ENCODE results near the gene SNCB. TPM values are rescaled to one million over a fixed set of nuclear protein-coding genes. Genes with fewer than 3 reads are reported as not detected.

SNCB gene
- total and polyA plus RNA-seq, 2 of the 8 experiments (the other 6 are each of a cell fraction or from before 2014, with no cell fraction given), result 4.2 to 5.9 TPM

- no peak overlapping the region for H2AFZ ChIP-seq (ENCODE audit: low read length)
- H3K9me3 ChIP-seq (ENCODE audit: insufficient read depth in 2 of 2, low read depth in 1 of 2, low read length in 1 of 2), result no peaks in the 10 kb centered on the region
- no peak overlapping the region for H3K4me3 ChIP-seq (ENCODE audit: extremely low read depth in 1 of 4, insufficient read depth in 2 of 4, low read depth in 3 of 4, low read length in 4 of 4)
- DNase-seq (ENCODE audit: low read depth in 1 of 2, low spot score in 2 of 2) (no peak), FAIRE-seq (no peak)
- ChIA-PET POLR2A (ENCODE audit: partially characterized antibody) (interaction anchor here (1.0 to 1.9 kb wide), 2 partner anchors 19 to 21 kb away, joined by 3 to 5 read pairs; no protein-coding TSS in a partner anchor), CTCF (ENCODE audit: partially characterized antibody) (interaction anchor here (1.0 to 35.1 kb wide), 9 partner anchors 9 to 216 kb away, joined by 3 to 859 read pairs (median 4); no protein-coding TSS in a partner anchor)
- no peak overlapping the region for H3K18ac ChIP-seq (ENCODE audit: extremely low read depth, low read length)
- no peak overlapping the region for H2BK20ac ChIP-seq (ENCODE audit: low read length)
- no peak overlapping the region for H3K14ac ChIP-seq (ENCODE audit: insufficient read length)
- H3K23ac ChIP-seq (ENCODE audit: insufficient read length), result no peak overlapping the region
- TF ChIP-seq CTCF (IDR thresholded peaks at IDR 0.05; ENCODE audit: control extremely low read depth in 1 of 3, insufficient read depth in 1 of 3, low read depth in 1 of 3, low read length in 3 of 3) (peak in 2 of 3 experiments; percentile 21 to 28; a peak in 2 of 4 replicates), TAF7 (optimal IDR thresholded peaks at IDR 0.05; ENCODE audit: borderline replicate concordance, low read depth, low read length) (no peak), RAD21 (IDR thresholded peaks at IDR 0.05 in 1 of 2, conservative IDR thresholded peaks at IDR 0.05 in 1 of 2; ENCODE audit: low read depth in 2 of 2, low read length in 2 of 2) (peak in 1 of 2 experiments; percentile 33; a peak in 1 of 4 replicates)
- H3K23me2 ChIP-seq (ENCODE audit: low read depth, low read length), result no peaks in the 10 kb centered on the region
- no peak overlapping the region for H3K27ac ChIP-seq (ENCODE audit: low read depth, low read length)
- H3K9ac ChIP-seq (replicated peaks in 1 of 4; ENCODE audit: extremely low read depth in 1 of 4, low read depth in 3 of 4, low read length in 3 of 4), result no peak overlapping the region
- H3K56ac ChIP-seq (replicated peaks; ENCODE audit: insufficient read length, low read depth, low read length), result no peak overlapping the region
- WGBS, 2 experiments (ENCODE audit: extremely low coverage in 1 of 2, insufficient coverage in 1 of 2, insufficient read length in 1 of 2, insufficient replicate concordance in 2 of 2, low coverage in 1 of 2, low lambda C conversion rate in 2 of 2, missing lambda C conversion rate in 1 of 2), result 86% methylated on average over 7 of the region's 7 CpGs; no CpG with 5 or more reads in 1 of the 2 experiments
- H2BK5ac ChIP-seq (ENCODE audit: low read depth, low read length), result no peak overlapping the region
- H3K79me2 ChIP-seq (ENCODE audit: control insufficient read depth in 1 of 2, insufficient read depth in 2 of 2, low read length in 2 of 2), result no peaks in the 10 kb centered on the region
- H4K5ac ChIP-seq (ENCODE audit: insufficient read length, low read depth, low read length), result no peak overlapping the region
- no peaks in the 10 kb centered on the region for H3K36me3 ChIP-seq (ENCODE audit: control insufficient read depth in 2 of 4, insufficient read depth in 4 of 4, low read length in 3 of 4)
- H2BK15ac ChIP-seq (ENCODE audit: low read length), result no peak overlapping the region
- no peak overlapping the region for H4K91ac ChIP-seq (replicated peaks; ENCODE audit: insufficient read length, low read length)
- no peak overlapping the region for H2BK12ac ChIP-seq (ENCODE audit: low read depth, low read length)
- peaks cover 0 to 22% (median 13%) of the 10 kb centered on the region in 4 experiments; a peak in 6 of 7 replicates for H3K4me1 ChIP-seq (replicated peaks in 1 of 4; ENCODE audit: control insufficient read depth in 3 of 4, insufficient read depth in 4 of 4, low read length in 3 of 4)
- no peaks in the 10 kb centered on the region for H3K79me1 ChIP-seq (ENCODE audit: low read depth, low read length)
- no peak overlapping the region for H3K4me2 ChIP-seq (ENCODE audit: insufficient read depth in 1 of 2, low read depth in 2 of 2, low read length in 2 of 2)
- H4K8ac ChIP-seq (ENCODE audit: extremely low read depth, insufficient read depth, low read length), result no peak overlapping the region
- H3K27me3 ChIP-seq (replicated peaks in 1 of 4; ENCODE audit: control insufficient read depth in 3 of 4, extremely low read depth in 1 of 4, insufficient read depth in 3 of 4, low read length in 3 of 4), result no peaks in the 10 kb centered on the region; a peak in 1 of 7 replicates
- no peak overlapping the region for H3K4ac ChIP-seq (replicated peaks; ENCODE audit: insufficient read length, low read depth, low read length)
- no peak overlapping the region for H2AK5ac ChIP-seq (ENCODE audit: low read depth, low read length)
- H4K20me1 ChIP-seq (replicated peaks in 1 of 2; ENCODE audit: control insufficient read depth in 1 of 2, insufficient read depth in 2 of 2, low read length in 2 of 2), result no peaks in the 10 kb centered on the region
- no peak overlapping the region for H2BK120ac ChIP-seq (replicated peaks; ENCODE audit: low read depth, low read length)
These were observed 37.3 kb upstream of the SNCB start for GRCh38 chr5:176667637-176668036.
